ENCODE results near the gene PDZD2.
"Not testable (repeated sequence)": the region's sequence is repeated elsewhere in the genome, so short reads cannot be mapped to it uniquely, and the experiment has no call there.

Gene PDZD2

GRCh38 chr5:31993165-31993961 is 354.4 kb downstream of the PDZD2 start:
- in situ Hi-C loops (cut with MboI; ENCODE audit: low sequenced_read_pairs): no loop called here

DNA sequence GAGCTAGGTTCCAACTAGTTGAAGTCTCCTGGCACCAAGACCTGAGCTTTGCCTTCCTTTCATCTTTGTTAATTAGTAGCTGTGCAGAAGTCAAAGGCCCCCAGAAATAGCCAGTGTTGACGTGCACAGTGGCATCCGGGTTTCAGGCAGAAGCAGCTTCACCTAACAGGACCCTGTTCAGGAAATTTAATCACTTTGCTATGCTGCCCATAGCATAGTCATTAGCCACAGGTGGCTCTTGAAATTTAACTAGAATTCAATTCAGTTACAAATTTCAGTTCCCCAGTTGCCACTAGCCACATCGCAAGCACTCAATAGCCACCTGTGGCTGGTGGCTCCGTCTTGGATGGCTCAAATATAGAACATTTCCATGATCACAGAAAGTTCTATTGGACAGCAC is 356.1 kb downstream of the PDZD2 start:
- in situ Hi-C loops (cut with MboI; ENCODE audit: low sequenced_read_pairs): no loop called here

GRCh38 chr5:31995714-31996113 is 356.8 kb downstream of the PDZD2 start:
- in situ Hi-C loops (cut with MboI; ENCODE audit: low sequenced_read_pairs): no loop called here

DNA sequence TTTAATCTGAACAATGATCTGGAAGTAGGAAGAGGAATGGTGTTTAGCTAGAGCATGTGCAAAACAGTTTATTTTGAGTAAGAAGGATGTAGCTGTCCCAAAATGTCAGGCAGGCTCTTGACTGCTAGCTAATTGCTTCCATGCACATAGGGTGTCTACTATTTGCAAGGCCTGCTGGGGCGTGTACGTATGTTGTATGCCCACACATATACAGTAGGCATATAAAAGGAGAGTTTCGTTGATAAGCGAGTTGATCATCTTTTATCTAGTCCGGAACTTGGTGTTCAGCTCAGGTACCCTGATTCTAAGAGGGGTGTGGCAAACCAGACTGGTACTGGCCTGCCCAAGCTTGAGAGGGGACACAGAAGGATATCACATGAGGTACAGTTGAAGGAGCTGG is 358.0 kb downstream of the PDZD2 start:
- in situ Hi-C loops (cut with MboI; ENCODE audit: low sequenced_read_pairs): no loop called here

DNA sequence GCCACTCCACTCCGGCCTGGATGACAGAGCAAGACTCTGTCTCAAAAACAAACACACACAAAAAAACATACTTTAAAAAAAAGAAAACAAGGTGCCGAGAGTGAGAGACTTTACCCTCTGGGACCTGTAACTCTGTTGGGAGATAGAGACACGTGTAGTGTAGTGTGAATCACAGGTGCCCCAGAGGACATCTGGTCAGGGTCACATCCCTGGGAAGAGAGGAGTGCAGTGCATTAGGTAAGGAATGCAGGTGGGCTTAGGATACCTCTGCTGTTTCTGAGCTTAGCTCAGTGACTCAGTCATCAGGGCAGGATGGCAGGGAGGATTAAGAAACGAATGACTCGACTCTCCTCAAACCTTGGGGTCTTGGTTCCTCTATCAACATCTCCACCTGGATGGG is 360.5 kb downstream of the PDZD2 start:
- in situ Hi-C loops (cut with MboI; ENCODE audit: low sequenced_read_pairs): no loop called here

GRCh38 chr5:32000731-32001130 is 361.8 kb downstream of the PDZD2 start:
- in situ Hi-C loops (cut with MboI; ENCODE audit: low sequenced_read_pairs): no loop called here

GRCh38 chr5:32001284-32001683 is 362.4 kb downstream of the PDZD2 start:
- in situ Hi-C loops (cut with MboI; ENCODE audit: low sequenced_read_pairs): no loop called here

DNA sequence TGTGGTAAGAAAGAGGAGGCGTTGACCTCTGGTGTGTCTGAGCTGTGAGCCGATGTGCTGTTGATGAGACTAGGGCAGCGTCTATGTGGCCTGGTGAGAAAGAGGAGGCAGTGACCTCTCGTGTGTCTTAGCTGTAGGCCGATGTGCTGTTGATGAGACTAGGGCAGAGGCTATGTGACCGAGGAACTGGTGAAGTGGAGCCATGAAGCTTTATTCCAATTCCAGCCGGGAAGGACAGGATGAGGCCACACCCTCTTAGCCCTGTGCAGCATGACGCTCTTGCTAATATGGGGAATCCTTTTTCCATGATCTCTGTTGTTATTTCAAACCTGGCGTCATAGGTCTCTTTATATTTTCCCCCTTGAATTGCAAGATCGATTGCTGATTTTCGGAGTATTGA is 362.8 kb downstream of the PDZD2 start:
- in situ Hi-C loops (cut with MboI; ENCODE audit: low sequenced_read_pairs): no loop called here

DNA sequence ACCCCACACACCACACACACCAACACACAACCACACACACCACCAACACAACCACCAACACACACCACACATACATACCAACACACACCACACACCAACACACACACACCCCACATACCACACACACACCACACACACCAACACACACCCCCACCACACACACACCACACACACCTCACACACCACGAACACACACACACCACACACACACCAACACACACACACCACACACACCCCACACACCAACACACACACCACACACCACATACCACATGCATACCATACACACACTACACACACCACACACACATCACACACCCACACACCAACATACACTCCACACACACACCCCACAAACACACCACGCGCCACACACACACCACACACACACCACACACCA is 363.8 kb downstream of the PDZD2 start:
- in situ Hi-C loops (cut with MboI; ENCODE audit: low sequenced_read_pairs): no loop called here

- in situ Hi-C loops (cut with MboI; ENCODE audit: low sequenced_read_pairs): no loop called here
Measured at GRCh38 chr5:32003981-32004380, 365.1 kb downstream of the PDZD2 start.

- in situ Hi-C loops (cut with MboI; ENCODE audit: low sequenced_read_pairs): no loop called here
Measured at GRCh38 chr5:32004404-32004803, 365.5 kb downstream of the PDZD2 start.

DNA sequence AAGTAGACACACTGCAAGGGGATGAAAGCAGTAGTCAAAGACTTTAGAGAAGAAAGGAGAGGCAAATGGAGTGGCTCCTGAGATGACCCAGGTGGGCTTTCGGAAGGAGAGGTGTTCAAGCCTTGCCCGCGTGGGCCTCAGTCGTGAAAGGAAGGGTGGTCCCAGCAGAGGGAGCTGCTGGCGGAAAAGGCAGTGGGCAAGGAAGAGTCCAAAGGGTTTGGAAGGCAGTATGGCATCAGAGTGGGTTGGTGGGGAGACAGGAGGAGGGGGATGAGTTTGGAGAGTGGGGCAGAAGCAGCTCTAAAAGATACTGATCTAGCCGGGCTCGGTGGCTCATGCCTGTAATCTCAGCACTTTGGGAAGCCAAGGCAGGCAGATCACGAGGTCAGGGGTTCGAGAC is 369.8 kb downstream of the PDZD2 start:
- in situ Hi-C loops (cut with MboI; ENCODE audit: low sequenced_read_pairs): no loop called here

DNA sequence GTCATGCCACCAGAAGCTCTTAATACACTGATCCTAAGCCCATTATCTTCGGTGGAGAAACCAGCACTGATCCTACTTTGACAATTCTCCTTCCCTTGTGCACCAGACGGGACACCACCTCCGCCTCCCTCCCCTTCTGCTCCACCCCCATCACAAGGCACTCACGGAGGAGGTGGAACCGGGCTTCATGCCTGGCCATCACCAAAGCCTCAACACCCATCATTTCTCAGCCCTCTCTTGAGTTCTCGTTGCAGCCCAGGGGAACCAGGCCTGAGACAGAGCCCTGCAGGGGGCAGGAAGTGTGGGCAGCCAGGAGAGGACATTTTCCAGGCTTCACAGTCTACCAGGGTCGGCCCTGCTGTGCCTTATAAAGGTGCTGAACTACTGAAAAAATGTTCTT is 374.7 kb downstream of the PDZD2 start:
- in situ Hi-C loops (cut with MboI; ENCODE audit: low sequenced_read_pairs): no loop called here

DNA sequence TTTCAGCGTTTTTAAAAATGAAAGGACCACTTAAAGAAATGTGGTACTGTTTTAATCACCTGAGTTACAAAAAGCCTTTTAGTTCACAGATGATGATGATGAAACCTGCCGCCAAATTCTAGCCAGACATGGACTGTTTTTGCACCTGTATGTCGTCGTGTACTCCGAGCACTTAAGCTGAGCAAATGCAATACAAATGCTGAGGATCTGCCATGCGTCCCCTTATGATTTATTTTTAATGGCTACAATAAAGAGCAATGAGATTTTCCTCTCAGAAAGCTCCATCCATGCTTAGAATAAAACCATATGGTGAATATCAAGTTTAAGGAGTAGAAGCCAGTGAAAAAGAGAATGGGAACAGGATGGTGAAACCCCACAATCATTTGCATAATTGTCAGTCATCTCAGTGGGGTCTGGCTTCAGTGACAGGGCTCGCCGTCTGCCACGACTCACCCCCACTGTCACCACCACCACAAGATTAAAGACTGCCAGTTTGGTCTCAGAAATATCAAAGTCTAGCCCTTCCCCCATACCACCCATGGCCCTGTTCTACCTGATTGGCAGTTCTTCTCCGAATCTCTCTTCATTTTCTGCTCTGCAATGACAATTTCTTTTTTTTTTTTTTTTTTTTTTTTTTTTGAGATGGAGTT is 375.3 kb downstream of the PDZD2 start:
- in situ Hi-C loops (cut with MboI; ENCODE audit: low sequenced_read_pairs): no loop called here

GRCh38 chr5:32015262-32015661 is 376.3 kb downstream of the PDZD2 start:
- in situ Hi-C loops (cut with MboI; ENCODE audit: low sequenced_read_pairs): not testable (repeated sequence)

DNA sequence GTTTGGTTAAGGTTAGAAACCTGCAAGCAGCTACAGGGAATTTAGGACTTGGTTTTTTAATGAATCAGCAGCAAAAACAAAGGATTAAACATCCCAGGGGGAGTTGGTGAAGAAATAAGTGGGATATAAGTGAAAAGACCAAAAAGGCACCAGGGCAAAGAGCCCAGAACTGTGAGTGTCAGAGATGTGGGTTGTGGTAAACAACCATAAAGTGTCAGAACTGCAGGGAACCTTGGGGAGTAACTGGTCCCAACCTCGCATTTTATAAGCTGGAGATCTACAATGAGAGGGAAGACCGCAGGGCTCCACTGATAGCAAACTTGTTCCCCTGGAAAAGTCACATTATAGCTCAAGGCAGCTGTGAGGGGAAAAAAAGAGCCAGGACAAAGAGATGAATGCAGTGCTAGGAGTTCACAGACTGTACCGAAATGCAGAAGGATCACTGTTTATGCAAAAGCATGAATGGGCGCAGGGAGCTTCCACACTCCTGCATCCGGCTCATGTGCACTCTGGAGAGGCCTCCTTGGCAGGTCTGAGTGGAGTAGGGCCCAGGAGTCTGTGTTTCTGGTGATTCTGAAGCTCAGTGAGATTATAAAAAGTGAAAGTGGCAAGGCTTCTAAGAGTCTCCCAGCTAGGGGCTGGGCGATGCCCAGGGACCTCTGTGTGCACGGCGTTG is 378.9 kb downstream of the PDZD2 start:
- in situ Hi-C loops (cut with MboI; ENCODE audit: low sequenced_read_pairs): no loop called here

DNA sequence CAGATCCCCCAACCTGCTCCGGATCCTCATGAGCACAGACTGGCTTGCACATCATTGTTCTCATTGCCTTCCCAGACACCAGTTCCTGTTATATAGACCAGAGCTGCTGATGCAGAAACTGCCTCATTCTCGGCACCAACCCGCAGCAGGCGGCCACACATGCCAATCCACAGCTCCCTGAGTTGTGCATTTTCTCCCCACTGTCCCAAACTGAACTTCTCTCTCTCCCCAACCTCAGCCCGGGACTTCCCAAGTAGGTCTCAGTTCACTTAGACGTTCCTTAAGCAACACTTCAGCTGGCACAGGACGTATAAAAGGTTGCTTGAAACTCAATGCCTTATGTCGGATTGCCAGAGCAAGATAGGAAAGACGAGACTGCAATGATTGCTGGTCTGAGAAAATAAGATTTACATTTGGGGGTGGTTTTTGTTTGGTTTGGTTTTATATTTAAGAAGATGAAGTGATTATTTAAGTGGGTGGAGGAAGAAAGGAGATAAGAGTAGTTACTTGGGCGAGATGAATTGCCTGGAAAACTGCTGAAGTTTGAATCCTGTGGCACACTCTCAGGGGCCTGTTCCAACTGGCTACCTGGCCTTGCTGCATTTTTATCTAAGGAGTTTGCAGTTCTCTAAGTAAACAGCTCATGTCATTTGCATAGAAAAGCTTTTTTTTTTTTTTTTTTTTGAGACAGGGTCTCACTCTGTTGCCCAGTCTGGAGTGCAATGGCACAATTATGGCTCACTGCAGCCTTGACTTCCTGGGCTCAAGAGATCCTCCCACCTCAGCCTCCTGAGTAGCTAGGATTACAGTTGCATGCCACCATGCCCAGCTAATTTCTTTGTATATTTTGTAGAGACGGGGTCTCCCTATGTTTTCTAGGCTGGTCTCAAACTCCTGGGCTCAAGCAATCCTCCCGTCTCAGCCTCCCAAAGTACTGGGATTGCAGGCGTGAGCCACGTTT is 379.8 kb downstream of the PDZD2 start:
- in situ Hi-C loops (cut with MboI; ENCODE audit: low sequenced_read_pairs): no loop called here

GRCh38 chr5:32020271-32020670 is 381.3 kb downstream of the PDZD2 start:
- in situ Hi-C loops (cut with MboI; ENCODE audit: low sequenced_read_pairs): no loop called here

DNA sequence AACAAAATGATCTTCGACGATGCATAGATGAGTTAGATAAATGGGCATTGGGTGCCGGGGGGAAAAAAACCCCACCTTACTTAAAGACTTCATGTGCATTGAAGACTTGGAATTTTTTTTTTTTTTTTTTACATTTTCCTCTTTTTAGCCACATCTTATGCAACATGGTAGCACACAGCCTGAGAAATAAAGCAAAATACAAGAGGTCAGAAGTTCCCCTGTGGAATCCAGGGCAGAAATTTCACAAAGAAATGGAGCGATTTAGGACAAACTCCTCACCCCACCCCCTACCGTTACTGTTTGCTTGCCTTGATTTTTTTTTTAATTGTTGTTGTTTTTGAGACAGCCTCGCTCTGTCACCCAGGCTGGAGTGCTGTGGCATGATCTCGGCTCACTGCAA is 382.0 kb downstream of the PDZD2 start:
- in situ Hi-C loops (cut with MboI; ENCODE audit: low sequenced_read_pairs): no loop called here

DNA sequence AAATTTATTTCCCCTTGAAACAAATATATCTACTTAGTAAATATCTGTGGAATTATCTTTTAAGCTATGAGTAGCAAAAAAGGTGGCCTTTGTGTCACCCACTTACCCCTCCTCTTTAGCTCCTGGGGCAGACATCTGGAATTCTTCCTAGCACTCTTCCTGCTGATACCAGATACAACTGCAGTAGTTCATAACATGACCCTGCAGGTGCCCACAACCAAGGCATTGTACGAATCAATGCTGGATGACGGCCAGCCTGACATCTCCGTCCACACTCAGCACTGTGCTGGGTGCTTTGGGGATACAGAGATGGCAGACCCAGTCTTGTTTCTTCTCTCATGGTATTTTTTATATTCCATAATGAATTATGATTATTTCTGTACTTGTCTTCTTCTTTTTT is 382.8 kb downstream of the PDZD2 start:
- in situ Hi-C loops (cut with MboI; ENCODE audit: low sequenced_read_pairs): no loop called here

DNA sequence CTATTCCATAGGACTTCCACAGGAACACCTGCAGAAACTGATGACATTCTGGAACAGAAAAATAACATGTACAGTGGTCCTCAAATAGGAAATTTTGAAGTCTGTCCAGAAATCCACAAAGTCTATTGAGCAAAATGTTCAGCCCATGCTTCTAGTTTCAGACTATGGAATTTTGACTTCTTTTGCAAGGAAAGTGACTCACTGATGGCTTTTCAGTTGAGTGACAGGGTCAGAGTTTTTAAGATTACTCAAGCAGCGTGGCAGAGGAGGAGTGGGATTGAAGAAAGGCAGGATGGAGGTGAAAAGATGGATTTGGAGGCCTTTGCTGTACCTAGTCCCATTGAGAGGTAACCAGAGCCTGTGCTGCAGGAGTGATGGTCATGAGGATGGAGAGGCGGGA is 383.7 kb downstream of the PDZD2 start:
- in situ Hi-C loops (cut with MboI; ENCODE audit: low sequenced_read_pairs): no loop called here

All from HL-60/S4 (cell line).